Calu3 (cell line): ENCODE data around the gene NCKAP5. TPM values are rescaled to one million over a fixed set of nuclear protein-coding genes. Genes with fewer than 3 reads are reported as not detected.

Experiments
- BruUV-seq: library from RNA; stranded (reverse); fragments of 400-500 nt; replicated peaks from 2 replicates; lab custom pipeline; 2021; lab: Mats Ljungman, UMichigan
- CTCF ChIA-PET: fragments of 300-600 bp; sonication (Branson Sonifier 250); formaldehyde crosslinking; loops from one replicate; lab custom pipeline; 2022; ENCODE audit warnings: antibody characterized with exemption; lab: Charles Lee
- DNase-seq: peaks from one replicate; pipeline ENCODE4 v3.0.0; 2022
- H3K27ac Mint-ChIP-seq: one replicate; pipeline ENCODE4 v1.8.0; 2022; ENCODE audit warnings: mixed read lengths; ENCODE audit not compliant: unreplicated experiment
- H3K27me3 Mint-ChIP-seq: one replicate; pipeline ENCODE4 v1.8.0; 2022; ENCODE audit warnings: mixed read lengths; ENCODE audit not compliant: unreplicated experiment
- H3K36me3 Mint-ChIP-seq: one replicate; pipeline ENCODE4 v1.8.0; 2022; ENCODE audit warnings: mild to moderate bottlenecking, moderate library complexity, mixed read lengths; ENCODE audit not compliant: insufficient read depth, unreplicated experiment
- H3K4me1 Mint-ChIP-seq: one replicate; pipeline ENCODE4 v1.8.0; 2022; ENCODE audit warnings: mild to moderate bottlenecking, low read depth, mixed read lengths; ENCODE audit not compliant: unreplicated experiment
- H3K4me3 Mint-ChIP-seq: one replicate; pipeline ENCODE4 v1.8.0; 2022; ENCODE audit warnings: mild to moderate bottlenecking, low read depth, moderate library complexity, mixed read lengths; ENCODE audit not compliant: unreplicated experiment
- H3K9me3 Mint-ChIP-seq: one replicate; pipeline ENCODE4 v1.8.0; 2022; ENCODE audit warnings: low read depth, mixed read lengths; ENCODE audit not compliant: unreplicated experiment
- intact Hi-C: fragments of 100-400 bp; cut with micrococcal nuclease; formaldehyde crosslinking; loops from one replicate; pipeline ENCODE4 v1.10.0; 2022; ENCODE audit not compliant: unreplicated experiment
- total RNA-seq: library from RNA; stranded (reverse); gene quantifications from 2 replicates; pipeline ENCODE4 v1.2.3, GENCODE V29; 2022
- TF ChIP-seq, protein P1 (sequence below): fragments of 200-600 bp; IDR thresholded peaks from one replicate; pipeline ENCODE4 v1.8.0; 2022; ENCODE audit warnings: antibody characterized with exemption; ENCODE audit not compliant: unreplicated experiment

Gene NCKAP5
- total RNA-seq, 1 experiment from 2014 or later: 2.2 TPM

DNA sequence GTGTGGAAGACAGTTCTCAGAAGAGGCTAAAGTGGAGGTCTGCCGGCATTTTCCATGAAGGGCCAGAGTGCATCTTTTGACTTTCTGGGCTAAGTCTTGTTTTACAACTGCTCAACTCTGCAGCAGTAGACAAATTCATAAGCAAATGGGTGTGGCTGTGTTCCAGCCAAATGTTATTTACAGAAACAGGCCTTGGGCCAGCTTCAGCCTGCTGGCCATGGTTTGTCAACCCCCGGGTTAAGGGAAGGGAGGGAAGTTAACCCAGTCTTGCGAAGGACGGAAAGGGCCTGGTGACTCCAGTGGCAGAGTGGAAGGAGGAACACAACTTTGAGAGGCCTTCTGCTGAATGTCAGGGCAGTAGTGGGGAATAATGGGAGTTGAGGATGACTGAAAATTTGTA lies 34.3 kb upstream of the NCKAP5 start:
- Mint-ChIP-seq H3K4me3 (no peak overlapping the region), H3K9me3 (no peaks in the 10 kb centered on the region), H3K4me1 (peaks cover 11% of the 10 kb centered on the region), H3K27me3 (peaks cover 13% of the 10 kb centered on the region), H3K27ac (no peak overlapping the region), H3K36me3 (no peaks in the 10 kb centered on the region)
- TF ChIP-seq, protein P1, sequence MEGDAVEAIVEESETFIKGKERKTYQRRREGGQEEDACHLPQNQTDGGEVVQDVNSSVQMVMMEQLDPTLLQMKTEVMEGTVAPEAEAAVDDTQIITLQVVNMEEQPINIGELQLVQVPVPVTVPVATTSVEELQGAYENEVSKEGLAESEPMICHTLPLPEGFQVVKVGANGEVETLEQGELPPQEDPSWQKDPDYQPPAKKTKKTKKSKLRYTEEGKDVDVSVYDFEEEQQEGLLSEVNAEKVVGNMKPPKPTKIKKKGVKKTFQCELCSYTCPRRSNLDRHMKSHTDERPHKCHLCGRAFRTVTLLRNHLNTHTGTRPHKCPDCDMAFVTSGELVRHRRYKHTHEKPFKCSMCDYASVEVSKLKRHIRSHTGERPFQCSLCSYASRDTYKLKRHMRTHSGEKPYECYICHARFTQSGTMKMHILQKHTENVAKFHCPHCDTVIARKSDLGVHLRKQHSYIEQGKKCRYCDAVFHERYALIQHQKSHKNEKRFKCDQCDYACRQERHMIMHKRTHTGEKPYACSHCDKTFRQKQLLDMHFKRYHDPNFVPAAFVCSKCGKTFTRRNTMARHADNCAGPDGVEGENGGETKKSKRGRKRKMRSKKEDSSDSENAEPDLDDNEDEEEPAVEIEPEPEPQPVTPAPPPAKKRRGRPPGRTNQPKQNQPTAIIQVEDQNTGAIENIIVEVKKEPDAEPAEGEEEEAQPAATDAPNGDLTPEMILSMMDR: no peak
- DNase-seq: no peak
- CTCF ChIA-PET: no interaction called here
- intact Hi-C loops: no loop called here
- no TSS peak for BruUV-seq

DNA sequence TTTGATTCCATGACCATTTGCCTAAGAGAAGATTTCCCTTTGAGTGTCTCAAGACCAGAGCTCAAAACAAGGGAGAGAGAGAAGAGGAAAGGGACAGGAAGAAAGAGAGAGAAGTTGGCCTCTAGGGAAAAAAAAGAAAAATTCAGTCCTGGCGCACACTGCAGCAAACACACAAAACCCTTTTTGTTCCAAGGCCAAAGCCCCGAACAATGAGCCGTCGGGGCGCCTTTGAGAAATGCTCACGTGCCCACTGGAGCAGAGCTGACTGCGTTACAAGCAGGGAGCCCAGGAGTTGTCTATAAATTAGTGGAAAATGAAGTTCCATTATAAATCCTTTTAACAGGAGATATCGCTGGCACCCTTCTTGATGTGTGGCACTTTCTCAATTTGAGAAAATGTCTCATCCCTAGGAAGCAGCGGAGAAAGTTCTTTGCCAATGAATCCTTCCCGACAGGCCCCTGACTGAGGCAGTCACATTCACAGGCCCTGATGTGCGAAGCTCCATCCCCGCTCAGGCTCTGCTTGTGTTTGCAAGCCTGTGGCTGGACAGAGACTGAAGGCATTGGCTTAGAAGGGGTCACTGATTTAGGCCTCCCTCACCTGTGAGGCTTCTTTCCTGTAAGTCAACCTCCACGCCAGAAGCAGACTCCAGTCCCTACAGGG lies 32.1 kb upstream of the NCKAP5 start:
- Mint-ChIP-seq H3K27me3 (peaks cover 28% of the 10 kb centered on the region), H3K4me1 (peaks cover 11% of the 10 kb centered on the region), H3K27ac (no peak overlapping the region), H3K36me3 (no peaks in the 10 kb centered on the region), H3K4me3 (no peak overlapping the region), H3K9me3 (no peaks in the 10 kb centered on the region)
- CTCF ChIA-PET: no interaction called here
- no peak for DNase-seq
- intact Hi-C loops: no loop called here
- TF ChIP-seq, protein P1: no peak
- BruUV-seq: no TSS peak

DNA sequence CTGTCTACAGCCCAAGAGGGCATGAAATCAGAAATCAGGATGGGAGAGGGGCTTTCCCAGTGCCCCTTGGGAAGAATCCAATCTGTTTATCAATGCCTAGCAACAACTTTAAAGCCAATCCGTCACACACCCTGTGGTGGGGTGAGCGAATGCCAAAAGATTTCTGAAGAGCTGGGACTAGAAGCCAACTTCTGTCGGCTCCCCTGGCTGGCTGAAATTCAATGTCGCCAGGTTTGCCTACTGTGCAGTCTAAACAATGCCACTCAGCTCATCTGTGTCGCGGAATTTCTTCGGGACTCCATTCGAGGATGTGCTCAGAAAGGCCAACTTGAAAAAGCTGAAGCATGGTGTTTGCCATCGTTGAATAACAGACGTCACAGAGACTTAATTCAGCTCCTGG lies 31.5 kb upstream of the NCKAP5 start:
- Mint-ChIP-seq H3K27me3 (peaks cover 34% of the 10 kb centered on the region), H3K9me3 (no peaks in the 10 kb centered on the region), H3K4me3 (no peak overlapping the region), H3K4me1 (peaks cover 11% of the 10 kb centered on the region), H3K36me3 (no peaks in the 10 kb centered on the region), H3K27ac (no peak overlapping the region)
- BruUV-seq: no TSS peak
- DNase-seq: no peak
- intact Hi-C loops: no loop called here
- CTCF ChIA-PET: no interaction called here
- TF ChIP-seq, protein P1: no peak

DNA sequence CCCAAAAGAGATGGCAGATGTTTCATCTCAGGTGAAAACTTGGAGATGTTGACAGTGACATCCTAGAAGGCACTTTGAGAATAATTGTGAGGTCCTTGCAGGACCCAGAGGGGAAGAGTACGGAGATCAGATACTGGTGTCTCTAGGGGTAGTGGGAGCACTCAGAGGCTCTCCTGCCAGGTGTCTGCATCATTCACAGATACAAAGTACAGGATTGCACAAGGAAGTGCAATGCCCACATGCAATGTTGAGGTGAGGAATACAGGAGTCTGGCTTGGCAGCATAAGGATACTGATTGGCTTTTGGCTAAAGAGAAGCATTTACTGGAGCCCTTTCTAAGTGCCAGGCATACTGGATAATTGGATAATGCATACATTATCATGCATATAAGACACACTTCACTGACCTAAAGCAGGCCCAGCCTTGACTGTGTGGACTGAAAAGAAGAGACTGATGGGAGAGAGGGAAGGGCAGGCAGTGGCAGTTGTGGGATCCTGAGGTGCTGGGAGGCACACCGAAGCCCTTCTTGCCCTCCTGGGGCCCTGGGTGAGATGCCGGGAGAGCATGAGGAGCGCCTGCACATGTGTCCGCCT lies 31.0 kb upstream of the NCKAP5 start:
- no peak overlapping the region for H3K27ac Mint-ChIP-seq
- BruUV-seq: no TSS peak
- no peaks in the 10 kb centered on the region for H3K9me3 Mint-ChIP-seq
- TF ChIP-seq, protein P1: no peak
- DNase-seq: no peak
- no peaks in the 10 kb centered on the region for H3K36me3 Mint-ChIP-seq
- intact Hi-C loops: no loop called here
- peaks cover 11% of the 10 kb centered on the region for H3K4me1 Mint-ChIP-seq
- H3K4me3 Mint-ChIP-seq: no peak overlapping the region
- CTCF ChIA-PET: no interaction called here
- peaks cover 37% of the 10 kb centered on the region for H3K27me3 Mint-ChIP-seq
